H9 (cell line): ENCODE results near the gene PCSK2. TPM values are rescaled to one million over a fixed set of nuclear protein-coding genes. Genes with fewer than 3 reads are reported as not detected.

Experiments used
- DNase-seq: peaks from one replicate; pipeline ENCODE4 v3.0.0-alpha.2; 2017
- H2AFZ ChIP-seq: one replicate; pipeline ENCODE4 v1.6.1; 2013; ENCODE audit warnings: mild to moderate bottlenecking, low read length, control low read depth, moderate library complexity
- H2AK5ac ChIP-seq: 2 replicates; pipeline ENCODE4 v1.6.1; 2013; ENCODE audit warnings: low read length, control low read depth, mixed read lengths; ENCODE audit not compliant: insufficient read length
- H2BK120ac ChIP-seq: one replicate; pipeline ENCODE4 v1.6.1; 2013; ENCODE audit warnings: low read depth, mild to moderate bottlenecking, low read length, control low read depth, inconsistent platforms; ENCODE audit not compliant: poor library complexity, severe bottlenecking
- H2BK12ac ChIP-seq: 2 replicates; pipeline ENCODE4 v1.6.1; 2013; ENCODE audit warnings: low read length, control low read depth, mixed read lengths, low read depth; ENCODE audit not compliant: insufficient read length
- H2BK15ac ChIP-seq: 2 replicates; pipeline ENCODE4 v1.6.1; 2013; ENCODE audit warnings: low read depth, low read length, control low read depth
- H2BK20ac ChIP-seq: one replicate; pipeline ENCODE4 v1.6.1; 2013; ENCODE audit warnings: low read depth, mild to moderate bottlenecking, low read length, control low read depth, inconsistent platforms; ENCODE audit not compliant: poor library complexity, severe bottlenecking
- H2BK5ac ChIP-seq: 2 replicates; pipeline ENCODE4 v1.6.1; 2013; ENCODE audit warnings: low read length, control low read depth, mixed read lengths; ENCODE audit not compliant: insufficient read length
- H3K14ac ChIP-seq: 2 replicates; pipeline ENCODE4 v1.6.1; 2013; ENCODE audit warnings: low read length, control low read depth; ENCODE audit not compliant: insufficient read depth
- H3K18ac ChIP-seq: 2 replicates; pipeline ENCODE4 v1.6.1; 2013; ENCODE audit warnings: low read depth, mild to moderate bottlenecking, mixed read lengths, low read length, control low read depth; ENCODE audit not compliant: insufficient read length
- H3K23ac ChIP-seq: 2 replicates; pipeline ENCODE4 v1.6.1; 2013; ENCODE audit warnings: low read length, control low read depth, mixed read lengths, low read depth; ENCODE audit not compliant: insufficient read length
- H3K23me2 ChIP-seq: 2 replicates; pipeline ENCODE4 v1.6.1; 2013; ENCODE audit warnings: low read depth, mild to moderate bottlenecking, mixed read lengths, low read length, control low read depth; ENCODE audit not compliant: insufficient read length, poor library complexity, severe bottlenecking
- H3K27ac ChIP-seq: 2 replicates; pipeline ENCODE4 v1.5.1; 2013; ENCODE audit warnings: low read length, control low read depth, mixed read lengths, low read depth; ENCODE audit not compliant: insufficient read length
- H3K27me3 ChIP-seq: 2 replicates; pipeline ENCODE4 v1.6.1; 2013; ENCODE audit warnings: low read length, control low read depth, inconsistent platforms; ENCODE audit not compliant: insufficient read depth
- H3K4ac ChIP-seq: 2 replicates; pipeline ENCODE4 v1.6.1; 2013; ENCODE audit warnings: low read depth, mild to moderate bottlenecking, control low read depth, inconsistent platforms, low read length, moderate library complexity
- H3K4me1 ChIP-seq: 2 replicates; pipeline ENCODE4 v1.6.1; 2013; ENCODE audit warnings: low read length, control low read depth, inconsistent platforms; ENCODE audit not compliant: insufficient read depth
- H3K4me2 ChIP-seq: 2 replicates; pipeline ENCODE4 v1.6.1; 2013; ENCODE audit warnings: low read length, control low read depth, mixed read lengths; ENCODE audit not compliant: insufficient read length, insufficient read depth
- H3K56ac ChIP-seq: 2 replicates; pipeline ENCODE4 v1.6.1; 2013; ENCODE audit warnings: low read depth, mild to moderate bottlenecking, mixed read lengths, low read length, control low read depth; ENCODE audit not compliant: insufficient read length
- H3K79me1 ChIP-seq: 2 replicates; pipeline ENCODE4 v1.6.1; 2013; ENCODE audit warnings: low read depth, mild to moderate bottlenecking, moderate library complexity, low read length, control low read depth, inconsistent platforms; ENCODE audit not compliant: insufficient read depth, poor library complexity, severe bottlenecking
- H3K79me2 ChIP-seq: 2 replicates; pipeline ENCODE4 v1.6.1; 2013; ENCODE audit warnings: low read length, control low read depth, inconsistent platforms; ENCODE audit not compliant: insufficient read depth
- H3K9ac ChIP-seq: 2 replicates; pipeline ENCODE4 v1.6.1; 2013; ENCODE audit warnings: low read length, control low read depth, mixed read lengths; ENCODE audit not compliant: insufficient read length; ENCODE audit errors: extremely low read depth
- H3K9me3 ChIP-seq: one replicate; pipeline ENCODE4 v1.6.1; 2013; ENCODE audit warnings: low read depth, low read length, inconsistent platforms; ENCODE audit not compliant: control insufficient read depth
- H3T11ph ChIP-seq: one replicate; pipeline ENCODE4 v1.6.1; 2013; ENCODE audit warnings: mild to moderate bottlenecking, low read length, control low read depth, inconsistent platforms
- H4K20me1 ChIP-seq: one replicate; pipeline ENCODE4 v1.6.1; 2013; ENCODE audit not compliant: control insufficient read depth, insufficient read length, insufficient read depth
- H4K5ac ChIP-seq: 2 replicates; pipeline ENCODE4 v1.6.1; 2013; ENCODE audit warnings: low read depth, mild to moderate bottlenecking, mixed read lengths, low read length, control low read depth; ENCODE audit not compliant: insufficient read length
- H4K8ac ChIP-seq: replicated peaks from 2 replicates; pipeline ENCODE4 v1.6.1; 2013; ENCODE audit warnings: low read length, control low read depth, mixed read lengths, low read depth; ENCODE audit not compliant: insufficient read length
- H4K91ac ChIP-seq: 2 replicates; pipeline ENCODE4 v1.6.1; 2013; ENCODE audit warnings: low read depth, mild to moderate bottlenecking, moderate library complexity, mixed read lengths, low read length, control low read depth; ENCODE audit not compliant: insufficient read length
- H3K27ac Mint-ChIP-seq, 3 experiments: 2 replicates in 2 of 3; 3 replicates in 1 of 3; pipeline ENCODE4 v1.8.0; 2020 to 2021; ENCODE audit warnings: mixed read lengths in 3 of 3, mild to moderate bottlenecking in 1 of 3, moderate library complexity in 1 of 3
- H3K27me3 Mint-ChIP-seq: 2 replicates; pipeline ENCODE4 v1.8.0; 2021; ENCODE audit warnings: low read depth, mild to moderate bottlenecking, moderate library complexity, mixed read lengths
- H3K36me3 Mint-ChIP-seq, 3 experiments: 2 replicates in 2 of 3; 3 replicates in 1 of 3; pipeline ENCODE4 v1.8.0; 2020 to 2021; ENCODE audit warnings: low read depth in 3 of 3, mixed read lengths in 3 of 3; ENCODE audit not compliant: insufficient read depth in 1 of 3
- H3K4me1 Mint-ChIP-seq, 2 experiments: 2 replicates each; pipeline ENCODE4 v1.8.0; 2020; ENCODE audit warnings: mixed read lengths in 2 of 2
- H3K4me3 Mint-ChIP-seq, 2 experiments: 2 replicates in 1 of 2; 3 replicates in 1 of 2; pipeline ENCODE4 v1.8.0; 2020 to 2021; ENCODE audit warnings: mild to moderate bottlenecking in 2 of 2, mixed read lengths in 2 of 2, moderate library complexity in 1 of 2
- H3K9me3 Mint-ChIP-seq, 2 experiments: 2 replicates in 1 of 2; 3 replicates in 1 of 2; pipeline ENCODE4 v1.8.0; 2020; ENCODE audit warnings: mild to moderate bottlenecking in 2 of 2, mixed read lengths in 2 of 2, moderate library complexity in 1 of 2
- CTCF ChIP-seq: fragments of 200-600 bp; sonication (generic); conservative IDR thresholded peaks from 3 replicates; pipeline ENCODE4 v1.8.0; 2021; ENCODE audit warnings: antibody characterized with exemption, mild to moderate bottlenecking
- WGBS: extraction: QIAGEN DNeasy Blood & Tissue Kit; methylation state at CpG from one replicate; pipeline ENCODE4 v1.1.7; 2013; ENCODE audit warnings: missing lambda C conversion rate, low lambda C conversion rate, mixed read lengths; ENCODE audit not compliant: insufficient read length; ENCODE audit errors: extremely low coverage; 5-methylcytosine and 5-hydroxymethylcytosine counted together
- total RNA-seq: library from RNA; stranded (reverse); gene quantifications from 2 replicates; pipeline ENCODE4 v1.2.1, GENCODE V29; 2021

PCSK2 gene
- total RNA-seq, 1 experiment from 2014 or later, result 2.8 TPM

- no peak overlapping the region for H3K4me3 Mint-ChIP-seq
- no peaks in the 10 kb centered on the region for H3K4me1 ChIP-seq
- WGBS, result no CpG with 5 or more reads among the region's 2 CpGs
These were observed 217.3 kb downstream of the PCSK2 start for GRCh38 chr20:17444091-17444490.

More at GRCh38 chr20:17444091-17444490, 217.3 kb downstream of the PCSK2 start:
- H4K5ac ChIP-seq, result no peak overlapping the region
- H3K27me3 ChIP-seq, result no peaks in the 10 kb centered on the region
- H3K18ac ChIP-seq, result no peak overlapping the region
- H3T11ph ChIP-seq, result no peak overlapping the region
- no peaks in the 10 kb centered on the region for H4K20me1 ChIP-seq
- H3K4me1 Mint-ChIP-seq, result no peaks in the 10 kb centered on the region
- H3K23ac ChIP-seq, result no peak overlapping the region
- H3K27ac Mint-ChIP-seq, result no peak overlapping the region
- peaks cover 0 to 3% of the 10 kb centered on the region in 2 experiments; a peak in 1 of 5 replicates for H3K9me3 Mint-ChIP-seq
- no peak overlapping the region for H2BK12ac ChIP-seq
- no peak overlapping the region for H3K9ac ChIP-seq
- H3K27ac ChIP-seq, result no peak overlapping the region
- no peak overlapping the region for H2BK15ac ChIP-seq
- peaks cover 11% of the 10 kb centered on the region for H3K27me3 Mint-ChIP-seq
- no peak overlapping the region for H3K14ac ChIP-seq
- TF ChIP-seq CTCF, result no peak
- H3K9me3 ChIP-seq, result no peaks in the 10 kb centered on the region
- no peak overlapping the region for H3K4me2 ChIP-seq
- H2AFZ ChIP-seq, result no peak overlapping the region
- no peak overlapping the region for H3K56ac ChIP-seq
- no peak overlapping the region for H4K91ac ChIP-seq
- H3K36me3 Mint-ChIP-seq, result no peaks in the 10 kb centered on the region
- H3K79me1 ChIP-seq, result no peaks in the 10 kb centered on the region
- no peak overlapping the region for H2BK5ac ChIP-seq
- DNase-seq, result no peak
- H3K4ac ChIP-seq, result no peak overlapping the region
- no peak overlapping the region for H4K8ac ChIP-seq
- no peak overlapping the region for H2BK20ac ChIP-seq
- no peaks in the 10 kb centered on the region for H3K79me2 ChIP-seq
- no peaks in the 10 kb centered on the region for H3K23me2 ChIP-seq
- no peak overlapping the region for H2AK5ac ChIP-seq
- no peak overlapping the region for H2BK120ac ChIP-seq
